ENCODE measurements around the gene DOCK1.
"Not testable (repeated sequence)": the region's sequence is repeated elsewhere in the genome, so short reads cannot be mapped to it uniquely, and the experiment has no call there.

Gene DOCK1

DNA sequence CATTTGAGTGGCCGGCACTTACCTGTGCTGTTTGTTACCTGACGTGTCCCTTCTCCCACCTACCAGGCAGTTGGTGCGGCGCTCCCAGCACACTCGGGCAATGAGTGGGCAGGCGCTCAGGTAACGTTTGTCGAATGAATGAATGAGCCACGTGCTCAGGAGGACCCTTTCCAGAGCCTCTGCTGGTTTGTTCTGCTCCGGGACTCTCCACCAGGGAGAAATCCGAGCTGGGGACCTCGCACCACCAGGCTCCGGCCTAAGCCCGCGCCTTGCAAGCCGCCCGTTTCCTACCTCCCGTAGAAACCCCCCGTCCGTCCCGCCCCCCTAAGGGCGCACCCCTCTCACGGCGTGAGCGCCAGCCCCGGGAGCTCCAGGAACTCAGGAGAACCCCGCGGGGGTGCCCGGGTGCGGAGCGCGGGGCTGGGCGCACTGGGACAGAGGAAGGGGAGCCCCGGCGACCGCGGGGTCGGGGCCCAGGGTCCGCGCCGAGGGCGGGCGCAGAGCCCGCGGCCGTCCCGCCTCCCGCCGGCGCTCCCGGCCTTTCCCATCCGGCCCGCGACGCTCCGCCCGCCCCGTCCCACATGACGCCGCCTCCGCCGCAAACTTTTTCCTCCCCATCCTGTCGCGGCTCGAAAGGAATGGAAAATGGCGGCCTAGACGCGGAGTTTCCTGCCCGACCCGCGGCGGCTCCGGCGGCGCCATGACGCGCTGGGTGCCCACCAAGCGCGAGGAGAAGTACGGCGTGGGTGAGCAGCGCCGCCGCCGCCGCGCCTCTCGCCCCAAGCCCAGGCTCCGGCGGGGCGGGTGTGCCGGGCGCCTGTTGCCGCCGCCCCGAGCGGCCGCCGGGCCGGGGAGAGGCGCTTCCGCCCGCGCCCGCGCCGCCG, at the start of gene DOCK1:
TSS of gene DOCK1 (plus strand) at position 611 of the 884 bp plus-strand sequence. CDS start at position 701, 90 bp downstream.
- DNase-seq: peak in 27 of 56 donors; percentile 16 to 65 (median 35)

DNA sequence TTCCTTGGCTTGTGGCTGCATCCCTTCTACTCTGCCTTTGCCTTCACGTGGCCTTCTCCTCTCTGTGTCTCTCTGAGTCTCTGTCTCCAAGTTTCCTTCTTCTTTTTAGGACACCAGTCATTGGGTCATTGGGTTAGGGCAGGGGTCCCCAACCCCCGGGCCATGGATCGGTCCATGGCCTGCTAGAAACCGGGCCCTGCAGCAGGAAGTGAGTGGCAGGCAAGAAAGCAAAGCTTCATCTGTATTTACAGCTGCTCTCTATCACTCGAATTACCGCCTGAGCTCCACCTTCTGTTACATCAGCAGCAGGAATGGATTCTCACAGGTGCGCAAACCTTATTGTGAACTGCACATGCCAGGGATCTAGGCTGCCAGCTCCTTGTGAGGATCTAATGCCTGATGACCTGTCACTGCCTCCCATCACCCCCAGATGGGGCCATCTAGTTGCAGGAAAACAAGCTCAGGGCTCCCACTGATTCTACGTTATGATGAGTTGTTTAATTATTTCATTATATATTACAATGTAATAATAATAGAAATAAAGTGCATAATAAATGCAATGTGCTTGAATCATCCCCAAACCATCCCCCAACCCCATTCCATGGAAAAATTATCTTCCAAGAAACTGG, 47.9 kb upstream of the DOCK1 start:
- DNase-seq: no peak

DNA sequence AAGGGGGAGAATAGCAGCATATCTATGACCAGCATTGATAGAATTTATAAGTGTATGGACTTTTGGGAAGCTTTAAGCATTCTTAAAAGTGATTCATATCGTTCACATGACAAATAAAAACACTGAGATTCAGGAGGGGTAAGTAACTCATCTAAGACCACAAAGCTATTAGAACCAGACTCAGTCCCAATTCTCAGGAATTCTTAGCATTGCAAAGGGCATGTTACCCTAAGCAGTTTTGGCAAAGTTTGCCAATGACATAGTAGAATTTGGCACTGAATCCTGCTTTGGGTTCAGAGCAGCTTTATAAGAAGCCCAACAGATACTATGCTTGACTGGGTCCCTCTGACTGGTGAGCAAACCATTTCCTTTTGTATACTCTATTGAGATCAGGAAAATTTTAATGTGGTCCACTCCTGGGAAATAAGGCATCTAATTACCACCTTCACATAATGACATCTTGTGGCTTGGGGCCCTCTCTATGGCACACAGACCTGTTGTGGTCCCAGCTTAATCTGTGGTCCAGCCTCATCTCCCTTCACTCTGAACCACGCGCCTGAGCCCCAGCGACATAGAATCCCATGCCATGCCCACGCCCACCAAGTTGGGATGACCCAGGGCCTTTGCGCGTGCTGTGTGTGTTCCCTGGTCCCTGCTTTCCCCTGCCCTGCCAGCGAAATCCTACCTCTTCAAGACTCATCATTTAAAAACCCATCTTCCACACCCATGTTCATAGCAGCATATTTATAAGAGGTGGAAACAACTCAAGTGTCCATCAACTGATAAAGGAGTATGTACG, 37.5 kb upstream of the DOCK1 start:
- no peak for DNase-seq

DNA sequence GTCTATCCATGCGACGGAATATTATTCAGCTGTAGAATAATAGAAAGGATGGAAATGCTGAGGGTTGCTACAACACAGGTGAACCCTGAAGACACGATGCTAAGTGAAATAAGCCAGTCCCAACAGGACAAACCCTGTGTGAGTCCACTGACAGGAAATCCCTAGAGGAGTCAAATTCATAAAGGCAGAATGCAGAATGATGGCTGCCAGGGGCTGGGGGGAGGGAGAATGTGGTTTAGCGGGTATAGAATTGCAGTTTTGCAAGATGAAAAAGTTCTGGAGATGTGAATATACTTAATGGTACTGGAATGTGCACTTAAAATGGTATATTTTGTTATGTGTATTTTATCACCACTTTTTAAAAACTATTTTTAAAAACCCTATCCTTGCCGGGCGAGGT, 36.9 kb upstream of the DOCK1 start:
- no peak for DNase-seq

DNA sequence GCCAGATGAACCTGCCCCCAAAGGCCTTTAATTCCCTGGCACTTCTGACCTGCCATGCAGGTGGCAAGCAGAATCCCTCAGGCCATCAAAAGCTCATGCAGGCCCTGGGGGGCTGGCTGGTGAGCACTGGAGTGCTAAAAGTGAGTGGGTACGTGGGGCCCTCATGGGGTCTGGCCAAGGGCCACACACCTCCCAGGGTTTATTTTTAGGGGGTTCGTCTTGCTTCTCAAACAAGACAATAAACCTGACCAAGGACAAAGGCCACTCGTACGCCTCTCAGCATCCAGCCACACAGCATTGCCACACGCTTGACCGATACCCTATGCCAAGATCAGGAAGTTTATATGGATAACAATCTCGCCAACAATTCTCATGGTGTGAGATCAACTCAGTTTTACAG, 33.1 kb upstream of the DOCK1 start:
- DNase-seq: no peak

DNA sequence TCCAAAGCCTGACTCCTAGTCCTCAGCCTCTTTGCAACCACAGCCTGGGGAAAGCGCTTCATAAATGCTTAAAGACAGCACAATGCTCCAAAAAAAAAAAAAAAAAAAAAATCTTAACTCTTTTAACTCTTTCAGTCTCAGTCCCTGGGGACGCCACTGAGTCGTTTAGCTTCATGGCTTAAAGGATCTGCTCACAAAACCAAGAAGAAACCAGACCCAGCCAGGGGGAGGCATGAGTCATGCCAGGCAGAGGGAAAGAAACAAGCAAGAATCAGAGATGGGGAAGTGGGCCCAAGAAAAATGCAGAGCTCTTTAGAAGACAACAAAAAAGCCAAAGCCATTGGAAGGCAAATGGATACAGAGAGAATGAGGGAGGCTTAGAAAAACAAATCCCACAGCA, 32.5 kb upstream of the DOCK1 start:
- DNase-seq: no peak

DNA sequence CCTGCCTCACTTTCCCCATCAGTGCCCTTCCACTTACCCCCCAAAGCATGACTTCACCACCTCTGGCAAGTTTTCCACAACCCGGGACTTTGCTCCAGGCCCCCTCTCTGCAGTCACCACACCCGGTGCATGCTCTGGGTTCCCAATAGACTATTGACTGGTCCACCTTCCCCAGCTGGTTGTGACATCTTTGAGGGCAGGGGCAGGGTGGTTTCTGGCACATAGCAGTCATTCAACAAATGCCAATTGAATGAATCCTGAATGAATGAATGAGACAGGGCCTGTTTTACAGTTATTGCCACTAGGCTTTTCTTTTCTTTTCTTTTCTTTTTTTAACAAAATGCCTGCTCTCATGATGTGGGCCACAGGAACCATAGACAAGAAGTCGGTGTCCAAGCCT, 28.8 kb upstream of the DOCK1 start:
- no peak for DNase-seq

DNA sequence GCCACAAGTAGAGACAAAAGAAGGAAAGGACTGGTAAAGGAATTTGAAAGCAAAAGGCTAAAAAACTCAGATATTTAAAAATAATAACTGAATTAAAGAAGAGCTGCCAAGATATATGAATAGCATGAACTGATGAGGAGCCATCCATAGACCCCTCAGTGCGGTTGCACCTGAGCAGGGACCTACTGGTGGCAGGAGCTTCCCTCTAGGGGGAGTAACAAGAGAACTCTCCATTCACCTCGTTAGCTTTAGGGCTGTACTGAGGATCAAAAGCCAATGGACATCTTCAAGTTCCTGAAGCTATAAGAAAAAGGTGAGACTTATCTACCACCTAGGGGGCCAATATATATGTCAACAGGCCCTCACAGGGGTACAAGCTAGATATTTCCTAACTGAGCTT, 27.8 kb upstream of the DOCK1 start:
- DNase-seq: no peak

DNA sequence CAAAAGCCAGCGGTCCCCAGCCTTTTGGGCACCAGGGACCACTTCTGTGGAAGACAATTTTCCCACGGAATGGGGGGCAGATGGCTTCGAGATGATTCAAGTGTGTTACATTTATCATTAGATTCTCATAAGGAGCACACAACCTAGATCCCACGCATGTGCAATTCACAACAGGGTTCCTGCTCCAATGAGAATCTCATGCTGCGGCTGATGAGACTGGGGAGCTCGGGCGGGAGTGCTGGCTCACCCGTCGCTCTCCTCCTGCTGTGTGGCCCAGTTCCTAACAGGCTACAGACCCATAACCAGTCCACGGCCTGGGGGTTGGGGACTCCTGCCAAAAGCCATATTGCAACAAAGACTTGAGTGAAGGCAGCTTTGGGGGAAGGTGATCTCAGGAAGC, 26.6 kb upstream of the DOCK1 start:
- DNase-seq: no peak

DNA sequence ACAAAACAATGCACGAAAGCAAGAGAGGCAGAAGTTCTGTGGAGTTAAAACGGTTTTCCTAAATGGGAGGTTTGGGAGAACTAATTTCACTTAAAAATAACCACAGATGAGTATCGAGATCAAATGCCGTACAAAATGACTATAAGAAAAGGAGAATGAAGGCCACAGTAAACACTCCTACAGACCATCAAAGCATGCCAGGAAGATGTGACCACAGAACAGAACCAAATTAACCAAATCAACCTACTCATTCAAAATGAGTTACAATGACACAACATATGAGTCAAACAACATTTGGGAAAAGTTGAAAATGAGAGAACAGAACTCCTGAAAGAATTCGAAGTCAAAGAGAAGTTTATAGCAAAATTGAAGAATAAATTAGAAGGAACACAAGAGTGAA, 24.3 kb upstream of the DOCK1 start:
- no peak for DNase-seq

DNA sequence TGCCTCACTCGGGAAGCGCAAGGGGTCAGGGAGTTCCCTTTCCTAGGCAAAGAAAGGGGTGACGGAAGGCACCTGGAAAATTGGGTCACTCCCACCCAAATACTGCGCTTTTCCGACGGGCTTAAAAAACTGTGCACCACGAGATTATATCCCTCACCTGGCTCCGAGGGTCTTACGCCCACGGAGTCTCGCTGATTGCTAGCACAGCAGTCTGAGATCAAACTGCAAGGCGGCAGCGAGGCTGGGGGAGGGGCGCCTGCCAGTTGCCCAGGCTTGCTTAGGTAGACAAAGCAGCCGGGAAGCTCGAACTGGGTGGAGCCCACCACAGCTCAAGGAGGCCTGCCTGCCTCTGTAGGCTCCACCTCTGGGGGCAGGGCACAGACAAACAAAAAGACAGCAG, 23.2 kb upstream of the DOCK1 start:
- not testable (repeated sequence) for DNase-seq

DNA sequence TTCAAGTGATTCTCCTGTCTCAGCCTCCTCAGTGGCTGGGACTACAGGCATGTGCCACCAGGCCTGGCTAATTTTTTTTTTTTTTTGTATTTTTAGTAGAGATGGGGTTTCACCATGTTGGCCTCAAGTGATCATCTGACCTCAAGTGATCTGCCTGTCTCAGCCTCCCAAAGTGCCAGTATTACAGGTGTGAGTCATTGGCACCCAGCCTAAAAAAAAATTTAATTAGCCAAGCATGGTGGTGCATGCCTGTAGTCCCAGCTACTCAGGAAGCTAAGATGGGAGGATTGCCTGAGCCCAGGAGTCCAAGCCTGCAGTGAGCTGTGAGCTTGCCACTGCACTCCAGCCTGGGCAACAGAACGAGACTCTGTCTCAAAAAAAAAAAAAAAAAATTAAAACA, 16.8 kb upstream of the DOCK1 start:
- not testable (repeated sequence) for DNase-seq

DNA sequence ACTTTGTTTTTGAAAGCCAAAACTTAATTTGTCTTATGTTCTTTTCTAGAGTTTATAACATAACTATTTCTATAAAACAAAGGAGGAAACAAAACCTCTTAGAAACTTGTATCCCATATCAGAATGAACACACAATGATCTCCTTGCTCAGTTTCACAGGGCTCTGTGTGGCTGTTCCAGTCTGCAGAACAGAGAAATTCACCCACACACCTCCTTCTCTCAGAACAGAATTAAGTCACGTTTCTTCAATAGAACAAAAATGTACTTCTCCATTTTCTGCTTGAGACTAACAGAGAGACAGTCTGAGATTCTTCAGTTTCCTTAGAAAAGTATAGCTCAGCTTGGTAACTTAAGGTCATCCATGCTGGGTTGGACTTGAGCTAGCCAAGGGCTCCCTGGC, 15.8 kb upstream of the DOCK1 start:
- DNase-seq: no peak

DNA sequence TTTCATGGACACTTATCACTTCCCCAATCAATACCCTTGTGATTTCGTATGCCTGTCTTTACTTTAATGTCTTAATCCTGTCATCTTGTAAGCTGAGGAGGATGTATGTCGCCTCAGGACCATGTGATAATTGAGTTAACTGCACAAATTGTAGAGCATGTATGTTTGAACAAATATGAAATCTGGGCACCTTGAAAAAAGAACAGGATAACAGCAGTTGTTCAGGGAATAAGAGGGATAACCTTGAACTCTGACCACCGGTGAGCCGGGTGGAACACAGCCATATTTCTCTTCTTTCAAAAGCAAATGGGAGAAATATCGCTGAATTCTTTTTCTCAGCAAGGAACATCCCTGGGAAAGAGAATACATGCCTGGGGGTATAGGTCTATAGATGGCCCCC, 14.4 kb upstream of the DOCK1 start:
- not testable (repeated sequence) for DNase-seq

DNA sequence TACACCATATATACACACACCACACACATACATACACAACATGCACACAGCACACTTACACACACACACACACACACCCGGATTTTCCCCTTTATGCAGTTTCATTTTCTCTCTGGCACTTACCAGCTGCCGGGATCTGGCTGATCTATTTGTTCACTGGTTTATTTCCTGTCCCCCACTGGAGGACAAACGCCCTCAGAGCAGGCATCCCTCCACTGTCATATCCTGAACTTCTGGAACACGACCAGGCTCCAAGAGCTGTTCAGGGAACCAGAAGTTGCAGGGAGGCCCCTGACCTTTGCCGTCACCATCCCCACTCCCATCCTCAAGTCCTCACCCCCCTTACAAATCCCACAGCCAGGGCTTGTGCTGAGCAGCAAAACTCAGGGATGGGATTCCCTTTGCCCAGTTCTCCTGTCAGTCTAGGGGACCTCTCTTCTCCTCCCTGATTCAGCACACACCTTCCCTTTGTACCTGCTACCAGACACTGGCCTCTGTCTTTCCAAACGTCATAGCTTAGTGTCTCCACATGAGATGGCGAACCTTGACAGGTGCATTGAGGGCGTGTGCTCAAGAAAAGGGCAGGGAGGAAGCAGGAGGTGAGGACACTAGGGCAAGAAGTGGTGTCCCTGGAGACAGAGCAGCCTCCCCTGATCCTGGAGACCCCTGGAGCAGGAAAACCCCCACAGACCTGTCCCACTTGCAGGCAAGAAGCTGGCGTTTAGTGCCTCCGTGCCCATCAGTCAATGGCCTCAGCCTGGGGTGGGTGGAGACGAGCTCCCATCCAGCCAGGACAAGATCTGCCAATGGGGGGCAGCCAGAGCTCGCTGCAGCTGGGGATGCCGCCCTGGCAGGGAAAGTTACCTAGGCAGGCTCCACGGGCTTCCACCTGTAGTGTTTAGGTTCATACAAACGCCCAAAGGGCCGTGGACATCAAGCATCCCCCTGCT, 12.7 kb upstream of the DOCK1 start:
- no peak for DNase-seq

DNA sequence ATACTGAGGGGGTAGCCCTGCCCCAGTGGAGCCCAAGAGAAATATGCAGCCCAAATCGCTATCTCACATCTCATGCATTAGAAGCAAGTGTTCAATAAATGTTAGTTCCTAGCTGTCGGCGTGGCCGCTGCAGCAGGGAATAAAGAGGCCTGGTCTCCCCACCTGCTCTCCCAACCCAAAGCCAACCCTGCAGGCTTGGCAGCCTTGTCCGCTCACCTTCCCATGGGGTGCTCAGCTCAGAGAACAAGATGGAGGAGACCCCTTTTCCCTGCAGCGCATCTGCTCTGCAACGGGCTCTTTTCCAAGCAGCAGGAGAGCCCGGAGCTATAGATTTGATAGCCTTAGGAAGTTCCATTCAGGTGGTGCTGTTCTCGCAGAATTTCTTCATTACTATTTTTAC, 12.0 kb upstream of the DOCK1 start:
- no peak for DNase-seq

DNA sequence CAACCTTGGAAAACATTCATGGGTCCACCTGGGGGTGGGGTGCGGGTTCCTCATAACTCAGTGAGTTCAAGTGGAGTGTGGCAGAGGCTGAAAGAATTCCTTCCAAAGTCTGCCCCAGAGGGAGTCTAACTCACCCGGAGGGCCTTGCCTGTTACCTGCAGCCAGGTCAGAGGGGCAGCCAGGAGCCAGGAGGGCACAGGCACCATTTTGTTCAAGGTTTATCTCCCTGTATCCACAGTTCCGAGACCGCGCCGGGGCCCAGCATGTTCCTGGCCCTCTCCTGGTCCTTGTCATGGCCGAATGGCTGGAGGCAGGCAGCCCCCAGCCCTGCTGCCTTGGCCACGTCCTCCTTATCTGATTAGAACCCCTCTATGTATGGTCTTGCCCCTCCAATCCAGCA, 11.4 kb upstream of the DOCK1 start:
- no peak for DNase-seq

DNA sequence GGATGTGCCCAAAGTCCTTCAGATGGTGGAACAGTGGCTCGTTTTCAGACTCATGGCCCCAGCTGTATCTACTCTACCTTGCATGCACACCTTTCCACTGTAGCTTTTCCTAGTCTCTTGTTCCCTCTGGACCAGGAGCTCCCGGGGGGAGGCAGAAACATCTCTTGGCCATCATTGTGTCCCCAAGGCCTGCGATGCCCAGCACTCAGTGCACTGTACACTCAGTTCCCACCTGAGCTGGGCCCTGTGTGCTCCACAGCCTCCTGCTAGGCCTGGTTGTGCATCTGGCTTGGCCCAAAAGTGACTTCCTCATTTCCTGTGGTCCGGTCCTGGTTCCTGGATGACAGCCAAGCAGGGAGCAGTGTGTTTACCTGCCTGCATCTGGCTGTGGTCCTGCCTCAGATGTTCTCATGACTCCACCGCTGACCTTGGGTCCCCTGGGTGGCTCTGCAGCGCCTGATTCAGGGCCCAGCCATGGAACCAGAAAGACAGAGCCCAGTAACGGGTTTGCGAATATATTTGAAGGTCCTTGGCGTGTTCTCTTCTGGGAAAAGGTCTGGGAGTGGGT, 9.9 kb upstream of the DOCK1 start:
- DNase-seq: no peak

DNA sequence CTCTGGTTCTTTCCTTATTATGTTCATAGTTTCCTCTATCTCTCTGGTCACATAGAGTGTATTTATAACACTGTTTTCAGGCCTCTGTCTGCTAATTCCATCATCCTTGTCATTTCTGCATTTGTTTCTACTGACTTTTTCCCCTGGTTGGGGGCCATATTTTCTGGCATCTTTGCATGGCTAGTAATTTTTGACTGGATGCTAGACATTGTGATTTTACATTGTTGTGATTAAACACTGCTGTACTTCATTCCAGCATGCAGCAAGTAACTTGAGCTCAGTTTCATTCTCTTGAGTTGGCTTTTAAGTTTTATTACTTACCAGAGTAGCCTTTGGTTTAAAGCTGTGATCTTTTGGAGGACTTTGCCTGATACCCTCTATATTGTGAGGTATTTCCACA, 6.8 kb upstream of the DOCK1 start:
- no peak for DNase-seq

DNA sequence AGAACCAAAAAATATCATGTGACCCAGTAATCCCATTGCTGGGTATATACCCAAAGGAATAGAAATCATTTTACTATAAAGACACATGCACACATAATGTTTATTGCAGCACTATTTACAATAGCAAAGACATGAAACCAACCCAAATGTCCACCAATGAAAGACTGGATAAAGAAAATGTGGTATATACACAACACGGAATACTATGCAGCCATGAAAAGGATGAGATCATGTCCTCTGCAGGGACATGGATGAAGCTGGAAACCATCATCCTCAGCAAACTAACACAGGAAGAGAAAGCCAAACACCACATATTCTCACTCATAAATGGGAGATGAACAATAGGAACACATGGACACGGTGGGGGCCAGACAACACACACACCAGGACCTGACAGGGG, 5.7 kb upstream of the DOCK1 start:
- DNase-seq: not testable (repeated sequence)

DNA sequence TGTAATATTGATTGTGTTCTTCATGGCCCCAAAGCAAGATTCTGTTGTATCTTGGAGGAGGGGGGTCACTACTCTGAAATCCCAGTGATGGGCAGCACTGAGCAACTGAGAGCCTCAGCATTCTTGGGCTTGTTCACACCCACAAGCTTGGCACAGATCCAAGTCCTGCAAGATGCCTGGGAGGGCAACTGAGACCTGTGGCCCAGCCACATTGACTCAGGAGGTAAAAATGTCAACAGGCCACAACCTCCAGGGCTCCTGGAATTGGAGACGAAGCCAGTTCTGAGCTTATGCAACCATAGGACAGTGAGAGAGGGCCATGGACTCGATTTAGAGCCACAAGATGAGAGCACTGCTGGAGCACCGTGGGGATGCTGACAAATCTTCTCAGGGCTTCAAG, 3.1 kb upstream of the DOCK1 start:
- DNase-seq: peak in 1 of 56 donors; percentile 29

All from amygdala (tissue), 56 donors.